WERI-Rb-1 (cell line): ENCODE measurements around the gene PHACTR1.

ENCODE experiments used
- DNase-seq: peaks from one replicate; pipeline ENCODE4 v3.0.0-alpha.2; 2020
- H3K27ac ChIP-seq: fragments of 250-450 bp; sonication (Bioruptor Pico); 2 replicates; pipeline ENCODE4 v1.5.1; 2020; ENCODE audit warnings: mild to moderate bottlenecking, moderate library complexity
- H3K27me3 ChIP-seq: fragments of 250-450 bp; sonication (Bioruptor Pico); 2 replicates; pipeline ENCODE4 v1.5.1; 2021; ENCODE audit warnings: mild to moderate bottlenecking, low read depth, moderate library complexity; ENCODE audit not compliant: insufficient read depth, severe bottlenecking
- H3K36me3 ChIP-seq: fragments of 250-450 bp; sonication (Bioruptor Pico); 2 replicates; pipeline ENCODE4 v1.5.1; 2020; ENCODE audit warnings: mild to moderate bottlenecking, moderate library complexity
- H3K4me3 ChIP-seq: 2 replicates; pipeline ENCODE4 v1.5.1; 2011; ENCODE audit warnings: low read depth, mild to moderate bottlenecking, control low read depth, low read length
- H3K9me3 ChIP-seq: fragments of 250-450 bp; sonication (Bioruptor Pico); 2 replicates; pipeline ENCODE4 v1.5.1; 2021; ENCODE audit warnings: mild to moderate bottlenecking, moderate library complexity; ENCODE audit not compliant: severe bottlenecking
- TF ChIP-seq, protein P1 (sequence below): IDR thresholded peaks from 2 replicates; pipeline ENCODE4 v1.5.1; 2011; ENCODE audit warnings: low read depth, mild to moderate bottlenecking, control low read depth, inconsistent platforms, low read length

PHACTR1 gene

GRCh38 chr6:12898603-12899002, 182.0 kb downstream of the PHACTR1 start:
- Histone ChIP-seq H3K27me3 (no peaks in the 10 kb centered on the region), H3K27ac (no peak overlapping the region), H3K9me3 (no peaks in the 10 kb centered on the region), H3K4me3 (no peak overlapping the region), H3K36me3 (no peaks in the 10 kb centered on the region)
- TF ChIP-seq, protein P1, sequence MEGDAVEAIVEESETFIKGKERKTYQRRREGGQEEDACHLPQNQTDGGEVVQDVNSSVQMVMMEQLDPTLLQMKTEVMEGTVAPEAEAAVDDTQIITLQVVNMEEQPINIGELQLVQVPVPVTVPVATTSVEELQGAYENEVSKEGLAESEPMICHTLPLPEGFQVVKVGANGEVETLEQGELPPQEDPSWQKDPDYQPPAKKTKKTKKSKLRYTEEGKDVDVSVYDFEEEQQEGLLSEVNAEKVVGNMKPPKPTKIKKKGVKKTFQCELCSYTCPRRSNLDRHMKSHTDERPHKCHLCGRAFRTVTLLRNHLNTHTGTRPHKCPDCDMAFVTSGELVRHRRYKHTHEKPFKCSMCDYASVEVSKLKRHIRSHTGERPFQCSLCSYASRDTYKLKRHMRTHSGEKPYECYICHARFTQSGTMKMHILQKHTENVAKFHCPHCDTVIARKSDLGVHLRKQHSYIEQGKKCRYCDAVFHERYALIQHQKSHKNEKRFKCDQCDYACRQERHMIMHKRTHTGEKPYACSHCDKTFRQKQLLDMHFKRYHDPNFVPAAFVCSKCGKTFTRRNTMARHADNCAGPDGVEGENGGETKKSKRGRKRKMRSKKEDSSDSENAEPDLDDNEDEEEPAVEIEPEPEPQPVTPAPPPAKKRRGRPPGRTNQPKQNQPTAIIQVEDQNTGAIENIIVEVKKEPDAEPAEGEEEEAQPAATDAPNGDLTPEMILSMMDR, result no peak
- no peak for DNase-seq

GRCh38 chr6:12899046-12899833, 182.7 kb downstream of the PHACTR1 start:
- Histone ChIP-seq H3K27me3 (no peaks in the 10 kb centered on the region), H3K36me3 (no peaks in the 10 kb centered on the region), H3K4me3 (no peak overlapping the region), H3K9me3 (no peaks in the 10 kb centered on the region), H3K27ac (no peak overlapping the region)
- TF ChIP-seq, protein P1, result no peak
- DNase-seq, result no peak

DNA sequence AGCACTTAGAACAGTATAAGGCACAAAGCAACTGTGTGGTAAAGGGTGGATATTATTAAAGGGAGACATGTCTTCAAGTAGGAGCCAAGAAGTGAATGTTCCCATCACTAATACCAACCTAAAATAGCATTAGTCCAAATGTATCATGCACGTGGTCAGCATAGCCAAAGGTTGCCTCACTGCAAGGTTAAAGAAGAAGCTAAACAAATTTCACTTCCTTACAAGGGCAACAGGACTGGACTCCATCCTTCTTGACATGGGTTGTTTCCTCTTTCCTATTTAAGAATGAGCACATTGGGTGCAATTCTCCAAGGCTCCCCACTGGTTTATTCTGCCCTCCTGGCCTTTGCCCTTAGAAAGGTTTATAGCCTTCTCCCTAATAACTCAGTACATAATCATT, 186.7 kb downstream of the PHACTR1 start:
- TF ChIP-seq, protein P1, result no peak
- Histone ChIP-seq H3K9me3 (no peaks in the 10 kb centered on the region), H3K36me3 (no peaks in the 10 kb centered on the region), H3K4me3 (no peak overlapping the region), H3K27ac (no peak overlapping the region), H3K27me3 (no peaks in the 10 kb centered on the region)
- DNase-seq, result no peak

- TF ChIP-seq, protein P1, result peak; percentile 66
- DNase-seq, result peak; percentile 93
- H3K4me3 ChIP-seq, result no peak overlapping the region
- H3K36me3 ChIP-seq, result no peaks in the 10 kb centered on the region
- no peaks in the 10 kb centered on the region for H3K9me3 ChIP-seq
- H3K27ac ChIP-seq, result peak overlapping the region; percentile 17
- no peaks in the 10 kb centered on the region for H3K27me3 ChIP-seq
Observed at GRCh38 chr6:12909833-12910232, 193.3 kb downstream of the PHACTR1 start.

DNA sequence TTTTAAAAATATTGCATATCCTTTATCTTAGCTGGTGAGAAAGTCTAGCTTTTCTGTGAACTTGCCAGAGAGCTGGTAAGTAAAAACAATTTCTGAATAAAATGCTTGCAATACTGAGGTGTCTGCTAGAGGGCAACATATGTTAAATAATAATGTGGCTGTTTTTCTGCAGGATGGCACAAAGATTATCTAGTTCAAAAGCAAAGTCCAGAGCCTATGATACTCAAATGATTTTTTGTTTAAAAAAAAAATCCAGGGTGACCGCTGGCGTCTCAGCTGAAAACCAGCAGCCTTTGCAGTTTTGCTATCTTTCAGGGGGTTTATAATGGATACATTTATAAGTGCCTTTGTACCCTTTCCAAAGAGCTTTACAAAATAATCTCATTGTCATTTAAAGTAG, 194.9 kb downstream of the PHACTR1 start:
- Histone ChIP-seq H3K36me3 (no peaks in the 10 kb centered on the region), H3K4me3 (no peak overlapping the region), H3K9me3 (no peaks in the 10 kb centered on the region), H3K27ac (no peak overlapping the region), H3K27me3 (no peaks in the 10 kb centered on the region)
- TF ChIP-seq, protein P1, result peak; percentile 41; the same call in 1 of the 2 replicates
- no peak for DNase-seq

DNA sequence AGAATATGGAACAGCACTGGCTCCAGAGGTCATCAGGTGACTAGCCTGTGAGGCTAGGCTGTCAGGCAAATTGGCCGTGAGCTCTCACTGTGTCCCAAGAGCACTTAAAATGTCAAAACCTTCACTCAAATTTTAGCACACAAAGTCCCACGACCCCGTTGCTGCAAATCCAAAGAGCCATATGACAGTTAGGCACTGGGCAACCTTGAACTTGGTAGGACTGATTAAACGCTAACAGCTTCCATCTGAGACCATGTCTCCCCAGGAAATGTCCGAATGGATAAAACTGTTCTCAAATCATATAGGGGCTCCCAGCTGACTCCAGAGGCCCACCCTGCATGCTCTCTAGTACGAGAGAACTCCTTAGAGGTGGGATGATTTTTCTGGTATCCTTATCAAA, 196.6 kb downstream of the PHACTR1 start:
- DNase-seq, result no peak
- Histone ChIP-seq H3K36me3 (no peaks in the 10 kb centered on the region), H3K4me3 (no peak overlapping the region), H3K9me3 (no peaks in the 10 kb centered on the region), H3K27me3 (no peaks in the 10 kb centered on the region), H3K27ac (no peak overlapping the region)
- TF ChIP-seq, protein P1, result no peak
